HG03175 (cell line): Measurements from ENCODE around the gene MFGE8.

ENCODE experiments used
- ATAC-seq: cut with Tn5 transposase; IDR thresholded peaks from one replicate; pipeline ENCODE4 v1.9.1; 2021; ENCODE audit warnings: mild to moderate bottlenecking, moderate library complexity; ENCODE audit not compliant: unreplicated experiment

MFGE8 gene

DNA sequence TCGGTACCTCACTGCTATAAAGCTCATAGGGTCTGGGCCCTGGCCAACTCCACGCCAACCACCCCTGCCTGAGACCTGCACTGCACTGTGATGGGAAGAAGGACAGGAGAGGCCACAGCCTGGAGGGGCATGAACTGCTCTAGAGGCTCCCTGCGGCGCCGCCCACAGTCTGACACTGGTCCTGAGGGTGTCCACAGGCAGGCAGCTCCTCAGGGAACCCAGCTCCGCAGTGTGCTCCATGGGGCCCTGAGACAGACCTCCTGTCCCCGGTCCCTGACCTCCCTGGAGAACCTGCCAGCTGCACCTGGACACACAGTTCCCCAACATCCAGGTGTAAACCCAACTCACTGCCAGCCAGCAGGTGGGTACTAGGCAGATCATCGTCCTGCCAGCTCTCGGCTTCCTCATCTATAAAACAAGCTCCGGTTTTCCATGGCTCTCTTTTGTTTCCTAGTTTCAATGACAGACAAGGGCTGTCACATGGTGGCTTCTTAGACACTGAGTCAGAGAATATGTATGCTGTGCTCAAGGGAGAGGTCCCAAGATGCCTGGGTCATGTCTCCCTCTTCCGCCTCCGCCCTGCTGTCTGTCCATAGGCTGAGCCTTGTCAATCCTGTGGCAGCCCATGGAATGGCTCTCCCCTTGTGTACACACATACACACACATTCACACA is 12.7 kb downstream of the MFGE8 start:
- no peak for ATAC-seq

- ATAC-seq: no peak
Observed at GRCh38 chr15:88899251-88899650, 13.9 kb downstream of the MFGE8 start.

GRCh38 chr15:88898736-88899135 is 14.4 kb downstream of the MFGE8 start:
- ATAC-seq: no peak

GRCh38 chr15:88897456-88898194 is 15.6 kb downstream of the MFGE8 start:
- ATAC-seq: no peak

DNA sequence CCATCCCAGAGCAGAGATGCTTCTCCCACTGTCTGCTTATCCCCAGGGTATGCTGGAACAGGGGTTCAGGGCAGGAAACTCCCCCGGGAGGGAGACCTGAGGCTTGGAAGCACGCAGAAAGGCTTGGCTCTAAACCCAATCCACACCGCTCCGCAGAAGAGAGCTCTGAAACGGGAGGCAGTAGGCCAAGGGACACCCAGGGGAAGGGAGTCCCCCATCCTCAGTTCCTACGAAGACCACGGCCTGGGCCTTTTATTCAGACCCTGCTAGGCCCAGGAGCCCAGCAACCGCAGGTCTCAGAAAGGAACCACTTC is 16.1 kb downstream of the MFGE8 start:
- no peak for ATAC-seq

- ATAC-seq: no peak
Observed at GRCh38 chr15:88896333-88897033, 16.7 kb downstream of the MFGE8 start.

DNA sequence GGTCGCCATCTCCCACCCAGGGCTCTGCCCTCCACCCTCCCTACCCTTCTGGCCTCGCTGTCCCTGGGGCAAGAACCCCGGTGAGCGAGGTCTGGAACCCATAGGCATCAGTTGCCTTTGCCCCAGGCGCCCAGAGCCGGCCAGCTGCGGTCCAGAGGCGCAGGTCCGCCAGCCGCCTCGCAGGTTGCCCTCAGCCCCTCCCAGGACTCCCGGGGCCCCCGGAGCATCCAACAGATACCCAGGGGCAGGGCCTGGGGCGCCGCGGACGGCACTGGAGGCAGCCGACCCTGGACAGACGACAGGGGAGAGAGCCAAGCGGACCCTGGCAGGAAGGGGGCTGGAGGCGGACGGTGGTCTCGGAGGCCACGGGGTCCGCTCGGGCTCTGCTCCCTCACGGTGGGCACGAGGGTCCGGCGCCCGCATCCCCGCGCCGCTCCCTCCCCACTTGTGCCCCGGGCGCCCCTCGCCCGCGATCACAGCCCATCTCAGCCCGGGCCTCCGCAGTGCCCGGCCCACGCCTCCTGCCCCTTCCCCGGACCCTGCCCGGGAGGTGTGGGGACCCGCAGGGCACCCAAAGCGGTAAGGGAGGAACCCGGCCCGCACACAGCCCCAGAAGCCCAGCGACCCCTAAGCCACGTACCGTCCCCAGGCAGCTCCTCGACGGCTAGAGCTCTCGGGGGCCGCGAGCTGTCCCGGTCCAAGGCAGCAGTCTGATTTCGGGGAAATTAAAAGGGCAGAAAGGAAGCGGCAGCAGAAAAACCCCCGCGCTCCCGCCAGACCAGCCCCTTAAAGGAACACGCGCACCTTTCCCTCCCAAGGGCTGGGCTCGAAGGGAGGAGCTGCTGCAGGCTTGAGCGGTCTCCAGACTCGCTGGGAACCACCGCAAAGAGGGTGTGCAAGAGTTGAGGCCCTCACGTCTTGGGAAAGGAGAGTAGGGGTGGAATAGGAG is 18.1 kb downstream of the MFGE8 start, which contains the start of gene HAPLN3:
Gene HAPLN3, minus strand, starts transcription at position 726 of the 949 bp plus-strand sequence. CDS start 8,246 bp downstream, outside the sequence.
- peak; percentile 46 for ATAC-seq

- peak; percentile 58 for ATAC-seq
Observed at GRCh38 chr15:88894348-88894818, 18.8 kb downstream of the MFGE8 start.

DNA sequence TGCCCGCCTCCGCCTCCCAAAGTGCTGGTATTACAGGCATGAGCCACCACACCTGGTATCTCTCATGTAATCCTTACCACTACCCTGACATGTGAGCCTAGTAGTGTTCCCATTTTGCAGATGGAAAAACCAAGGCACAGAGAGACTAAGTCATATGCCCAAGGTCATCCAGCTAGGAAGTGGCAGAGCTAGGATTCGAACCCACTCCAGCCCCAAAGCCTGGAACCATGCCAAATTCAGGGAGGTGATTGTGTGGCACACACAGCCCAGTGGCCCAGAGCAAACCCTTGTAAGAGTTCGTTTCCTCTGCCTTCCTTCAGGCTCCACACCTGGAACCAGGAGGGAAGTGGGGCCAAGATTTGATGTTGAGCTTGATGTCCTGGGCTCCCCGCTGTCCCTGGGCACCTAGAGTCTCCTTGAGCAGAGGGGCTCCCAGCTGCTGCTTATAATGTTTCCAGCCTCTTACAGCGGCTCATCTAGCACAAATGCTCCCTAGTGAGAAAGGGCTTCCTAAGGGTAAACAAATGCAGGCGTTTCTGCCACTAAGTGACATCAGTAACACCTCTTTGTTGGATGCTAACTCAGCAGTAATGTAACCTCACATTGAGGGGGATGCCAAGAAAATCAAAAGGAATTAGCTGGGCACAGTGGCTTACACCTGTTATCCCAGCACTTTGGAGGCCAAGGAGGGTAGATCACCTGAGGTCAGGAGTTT is 21.5 kb downstream of the MFGE8 start:
- no peak for ATAC-seq

DNA sequence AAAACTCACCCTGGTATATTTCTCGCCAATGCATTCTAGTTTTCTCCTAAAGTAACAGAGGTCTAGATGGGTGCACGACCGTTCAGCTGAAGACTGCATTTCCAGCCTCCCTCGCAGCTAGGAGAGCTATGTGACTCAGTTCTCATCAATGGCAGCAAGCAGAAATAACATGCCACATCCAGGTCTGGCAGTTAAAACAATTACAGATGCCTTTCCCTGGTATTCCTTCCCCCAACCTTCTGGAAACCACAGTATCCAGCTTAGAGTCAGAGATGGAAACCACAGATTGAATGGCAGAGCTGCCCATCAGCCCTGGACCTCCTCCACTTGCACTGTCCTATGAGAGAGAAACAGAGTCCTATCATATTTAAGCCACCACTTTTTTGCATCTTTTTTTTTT is 22.7 kb downstream of the MFGE8 start:
- ATAC-seq: no peak

DNA sequence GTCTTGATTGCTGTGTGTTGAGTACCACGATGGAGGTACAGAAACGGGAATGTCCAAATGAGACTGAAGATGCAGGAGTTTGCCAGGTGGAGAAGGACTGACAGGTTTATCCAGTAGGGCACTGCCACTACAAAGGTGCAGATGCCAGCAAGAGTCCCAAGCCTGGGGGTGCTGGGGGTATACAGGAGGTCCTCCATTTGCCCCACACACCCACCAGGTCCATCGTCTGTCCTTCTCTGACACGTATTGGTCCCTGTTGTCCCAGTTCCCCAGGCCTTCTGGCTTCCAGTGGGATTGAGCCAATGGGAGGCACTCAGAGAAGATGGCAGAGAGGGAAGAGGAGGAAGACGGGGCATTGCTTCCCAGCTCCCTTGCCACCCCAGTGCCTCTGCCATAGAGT is 24.5 kb downstream of the MFGE8 start:
- no peak for ATAC-seq

GRCh38 chr15:88887068-88887580 is 26.1 kb downstream of the MFGE8 start:
- ATAC-seq: no peak

DNA sequence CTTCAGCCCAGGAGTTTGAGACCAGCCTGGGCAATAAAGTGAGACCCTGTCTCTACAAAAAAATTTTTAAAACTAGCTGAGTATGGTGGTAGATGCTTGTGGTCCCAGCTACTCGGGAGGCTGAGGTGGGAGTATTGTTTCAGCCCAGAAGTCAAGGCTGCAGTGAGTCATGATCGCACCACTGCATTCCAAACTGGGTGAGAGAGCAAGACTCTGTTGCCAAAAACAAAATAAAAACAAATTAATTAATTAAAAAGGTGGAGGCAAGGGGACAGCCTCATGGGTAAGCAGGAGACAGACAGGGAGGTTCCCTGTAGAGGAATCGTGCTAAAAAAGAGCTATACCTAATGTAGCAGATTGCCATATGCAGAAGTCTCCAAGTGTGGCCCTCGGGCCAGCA is 30.4 kb downstream of the MFGE8 start:
- ATAC-seq: no peak

- no peak for ATAC-seq
Observed at GRCh38 chr15:88881775-88882174, 31.4 kb downstream of the MFGE8 start.

- ATAC-seq: no peak
Observed at GRCh38 chr15:88880944-88881740, 32.0 kb downstream of the MFGE8 start.

- ATAC-seq: no peak
Observed at GRCh38 chr15:88878720-88879184, 34.4 kb downstream of the MFGE8 start.

DNA sequence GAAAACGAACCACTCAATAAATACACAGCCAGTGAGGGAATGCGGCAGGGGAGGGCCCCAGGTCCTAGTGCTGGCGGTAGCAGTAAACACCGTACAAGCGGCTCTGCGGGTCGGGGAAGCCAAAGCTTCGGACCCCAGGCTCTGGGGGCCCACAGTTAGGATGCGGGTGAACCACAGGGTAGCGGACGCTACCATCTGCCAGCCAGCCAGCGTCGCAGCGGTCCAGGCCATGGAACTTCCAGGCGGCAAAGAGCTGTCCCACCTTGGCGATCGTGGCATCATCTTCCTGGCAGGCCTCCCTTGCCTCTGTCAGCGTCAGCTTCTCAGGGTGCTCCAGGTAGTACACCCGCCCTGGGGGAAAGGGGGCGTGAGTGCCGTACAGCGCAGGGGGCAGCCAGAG is 35.3 kb downstream of the MFGE8 start:
- ATAC-seq: no peak

GRCh38 chr15:88877415-88877814 is 35.8 kb downstream of the MFGE8 start:
- ATAC-seq: no peak

DNA sequence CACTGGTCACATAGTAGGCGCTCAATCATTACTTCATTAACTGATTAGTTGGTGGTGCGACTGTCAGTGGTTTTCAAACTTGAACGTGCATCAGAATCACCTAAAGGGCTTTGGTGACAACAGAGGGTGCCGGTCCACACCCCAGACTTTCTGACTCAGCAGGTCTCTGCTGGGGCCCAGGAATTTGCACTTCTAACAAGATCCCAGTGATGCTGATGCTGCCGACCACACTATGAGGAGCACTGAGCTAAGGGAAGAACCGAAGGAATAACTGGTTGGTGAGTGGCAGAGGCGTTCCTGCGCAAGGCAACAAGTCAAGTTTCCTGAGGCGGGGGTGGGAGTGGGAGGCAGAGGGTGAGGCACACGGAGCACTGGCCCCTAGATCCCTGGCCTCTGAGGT is 36.6 kb downstream of the MFGE8 start:
- no peak for ATAC-seq
